GM23338 (cell line): ENCODE measurements around the gene PROCR. TPM values are rescaled to one million over a fixed set of nuclear protein-coding genes. Genes with fewer than 3 reads are reported as not detected.

Experiments
- ATAC-seq: fragments of 200-7000 bp; cut with Tn5 transposase; 3 replicates; pipeline ENCODE4 v1.9.1; 2020
- DNase-seq: peaks from one replicate; pipeline ENCODE4 v3.0.0-alpha.2; 2015; ENCODE audit warnings: low spot score
- H2AFZ ChIP-seq: fragments of 200-600 bp; sonication (generic); 2 replicates; pipeline ENCODE4 v1.8.0; 2016; ENCODE audit warnings: antibody characterized with exemption, mild to moderate bottlenecking, moderate library complexity
- H3F3A ChIP-seq: fragments of 200-600 bp; sonication (generic); replicated peaks from 2 replicates; pipeline ENCODE4 v1.8.0; 2017; ENCODE audit warnings: antibody characterized with exemption, mixed run types, low read depth
- H3K27ac ChIP-seq: fragments of 200-600 bp; sonication (generic); 2 replicates; pipeline ENCODE4 v1.6.1; 2016; ENCODE audit warnings: low read depth
- H3K27me3 ChIP-seq: fragments of 200-600 bp; sonication (generic); 2 replicates; pipeline ENCODE4 v1.8.0; 2016; ENCODE audit warnings: mild to moderate bottlenecking, mixed run types, moderate library complexity; ENCODE audit not compliant: insufficient read depth
- H3K36me3 ChIP-seq: fragments of 200-600 bp; sonication (generic); 2 replicates; pipeline ENCODE4 v1.8.0; 2016; ENCODE audit warnings: mild to moderate bottlenecking; ENCODE audit not compliant: insufficient read depth
- H3K4me1 ChIP-seq: fragments of 200-600 bp; sonication (generic); 2 replicates; pipeline ENCODE4 v1.8.0; 2016; ENCODE audit warnings: mild to moderate bottlenecking, moderate library complexity; ENCODE audit not compliant: insufficient read depth
- H3K4me2 ChIP-seq: fragments of 200-600 bp; sonication (generic); 2 replicates; pipeline ENCODE4 v1.7.1; 2017; ENCODE audit warnings: mixed run types
- H3K4me3 ChIP-seq: fragments of 200-600 bp; sonication (generic); 2 replicates; pipeline ENCODE4 v1.6.1; 2016; ENCODE audit warnings: mixed run types
- H3K79me2 ChIP-seq: fragments of 200-600 bp; sonication (generic); replicated peaks from 2 replicates; pipeline ENCODE4 v1.8.0; 2017; ENCODE audit warnings: mild to moderate bottlenecking; ENCODE audit not compliant: insufficient read depth
- H3K9me2 ChIP-seq: fragments of 200-600 bp; sonication (generic); 2 replicates; pipeline ENCODE4 v1.8.0; 2017; ENCODE audit not compliant: insufficient read depth
- H4K20me1 ChIP-seq: fragments of 200-600 bp; sonication (generic); replicated peaks from 2 replicates; pipeline ENCODE4 v1.8.0; 2017; ENCODE audit warnings: mild to moderate bottlenecking; ENCODE audit not compliant: insufficient read depth
- H3K27ac Mint-ChIP-seq: 2 replicates; pipeline ENCODE4 v1.8.0; 2020; ENCODE audit warnings: inconsistent platforms, mild to moderate bottlenecking, moderate library complexity, mixed read lengths
- H3K27me3 Mint-ChIP-seq: 3 replicates; pipeline ENCODE4 v1.8.0; 2022; ENCODE audit warnings: low read depth, mild to moderate bottlenecking, moderate library complexity, mixed read lengths, inconsistent platforms; ENCODE audit not compliant: insufficient read depth, poor library complexity
- H3K36me3 Mint-ChIP-seq: 3 replicates; pipeline ENCODE4 v1.8.0; 2021; ENCODE audit warnings: low read depth, mild to moderate bottlenecking, inconsistent platforms, moderate library complexity, mixed read lengths
- H3K4me1 Mint-ChIP-seq: 3 replicates; pipeline ENCODE4 v1.8.0; 2020; ENCODE audit warnings: mild to moderate bottlenecking, inconsistent platforms, mixed read lengths
- H3K4me3 Mint-ChIP-seq: 3 replicates; pipeline ENCODE4 v1.8.0; 2021; ENCODE audit warnings: moderate library complexity, mild to moderate bottlenecking, inconsistent platforms, mixed read lengths
- H3K9me3 Mint-ChIP-seq: 3 replicates; pipeline ENCODE4 v1.8.0; 2020; ENCODE audit warnings: moderate library complexity, mild to moderate bottlenecking, inconsistent platforms, mixed read lengths
- CREB1 ChIP-seq: fragments of 250-450 bp; sonication (Bioruptor Pico); IDR thresholded peaks from 2 replicates; pipeline ENCODE4 v1.5.0; 2020; ENCODE audit warnings: low read depth, mild to moderate bottlenecking, moderate library complexity
- EZH2 ChIP-seq: fragments of 200-600 bp; sonication (generic); IDR thresholded peaks from one replicate; pipeline ENCODE4 v1.8.0; 2017; ENCODE audit warnings: antibody characterized with exemption, mild to moderate bottlenecking, low read depth; ENCODE audit not compliant: unreplicated experiment
- JUNB ChIP-seq: IDR thresholded peaks from one replicate; pipeline ENCODE4 v1.6.1; 2016; ENCODE audit warnings: antibody characterized with exemption; ENCODE audit not compliant: unreplicated experiment
- NANOG ChIP-seq: IDR thresholded peaks from 2 replicates; pipeline ENCODE4 v1.6.1; 2016; ENCODE audit warnings: antibody characterized with exemption, borderline replicate concordance
- POLR2AphosphoS5 ChIP-seq: IDR thresholded peaks from 2 replicates; pipeline ENCODE4 v1.6.1; 2016; ENCODE audit warnings: antibody characterized with exemption, low read depth
- STAT1 ChIP-seq: IDR thresholded peaks from one replicate; pipeline ENCODE4 v1.6.1; 2016; ENCODE audit warnings: antibody characterized with exemption; ENCODE audit not compliant: unreplicated experiment
- ZNF331 ChIP-seq: fragments of 250-450 bp; sonication (Bioruptor Pico); IDR thresholded peaks from 2 replicates; pipeline ENCODE4 v1.5.0; 2020; ENCODE audit warnings: low read depth, mild to moderate bottlenecking, moderate library complexity
- polyA plus RNA-seq: library from polyadenylated mRNA; unstranded; fragments of >200 nt; fragmentation: Nextera tagmentation; extraction: Ambion mirVana; gene quantifications from 2 replicates; pipeline ENCODE4 v1.2.1, GENCODE V29; 2016
- total RNA-seq: library from RNA; depleted of rRNA; stranded (reverse); fragments of >200 nt; shearing (Covaris generic); gene quantifications from 2 replicates; pipeline ENCODE4 v1.2.3, GENCODE V29; 2014
- TF ChIP-seq, protein P1 (sequence below): IDR thresholded peaks from one replicate; pipeline ENCODE4 v1.6.1; 2018; ENCODE audit warnings: antibody characterized with exemption; ENCODE audit not compliant: unreplicated experiment
- TF ChIP-seq, protein P2 (sequence below): IDR thresholded peaks from 2 replicates; pipeline ENCODE4 v1.6.1; 2016; ENCODE audit warnings: antibody characterized with exemption

PROCR gene
- total and polyA plus RNA-seq, 2 experiments from 2014 or later: 32.9 to 36.1 TPM

DNA sequence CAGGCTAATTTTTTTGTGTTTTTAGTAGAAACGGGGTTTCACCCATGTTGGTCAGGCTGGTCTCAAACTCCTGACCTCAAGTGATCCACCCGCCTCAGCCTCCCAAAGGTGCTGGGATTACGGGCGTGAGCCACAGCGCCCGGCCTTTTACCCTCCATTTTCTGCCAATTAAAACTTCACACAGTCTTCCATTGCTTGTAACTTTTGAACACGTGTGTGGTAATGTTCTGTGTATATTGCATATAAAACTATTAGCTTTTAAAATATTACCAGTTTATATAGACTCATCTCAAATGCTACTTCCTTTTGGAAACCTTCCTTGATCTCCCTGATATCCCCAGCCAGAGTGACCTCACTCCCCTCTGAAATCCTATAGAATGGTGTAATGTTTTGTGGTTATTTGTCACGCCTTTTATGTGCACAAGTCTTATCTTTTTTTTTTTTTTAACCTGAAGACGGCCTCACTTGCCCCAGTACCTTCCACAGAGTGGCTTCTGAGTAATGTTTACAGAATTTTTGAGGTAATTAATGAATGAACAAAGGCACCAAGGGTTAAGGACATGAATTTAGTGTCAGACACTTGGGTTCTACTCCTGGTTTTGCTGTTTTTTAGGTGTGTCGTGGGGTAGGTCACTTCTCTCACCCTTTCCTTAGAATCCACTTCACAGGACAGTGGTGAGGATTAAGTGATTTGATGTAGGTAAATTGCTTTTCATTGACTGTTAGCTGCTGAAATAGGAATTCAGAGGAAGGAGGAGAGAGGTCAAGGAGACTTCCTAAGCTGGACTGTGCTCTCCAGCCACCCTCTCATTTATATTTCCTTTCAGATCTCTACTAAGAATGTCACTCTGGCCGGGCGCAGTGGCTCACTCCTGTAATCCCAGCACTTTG, 43.4 kb downstream of the PROCR start (continued):
- no peak for TF ChIP-seq EZH2
- no peak for TF ChIP-seq JUNB

DNA sequence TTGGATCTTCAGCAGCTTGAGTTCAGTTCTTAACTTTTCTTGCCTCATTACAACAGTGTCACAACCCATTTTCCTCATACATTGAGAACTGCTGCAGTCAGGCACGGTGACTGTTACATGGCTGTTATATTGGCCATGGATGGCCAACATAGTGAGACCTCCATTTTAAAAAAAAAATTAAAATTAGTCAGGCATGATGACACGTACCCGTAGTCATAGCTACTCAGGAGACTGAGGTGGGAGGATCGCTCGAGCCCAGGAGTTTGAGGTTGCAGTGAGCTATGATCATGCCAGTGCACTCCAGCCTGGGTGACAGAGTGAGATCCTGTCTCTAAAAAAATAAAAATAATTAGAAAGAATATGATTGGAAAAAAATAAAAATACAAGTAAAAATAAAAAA, 44.7 kb downstream of the PROCR start:
- no peaks in the 10 kb centered on the region for H3K36me3 Mint-ChIP-seq
- TF ChIP-seq POLR2AphosphoS5 (no peak), ZNF331 (CRISPR knock-in tag) (no peak), CREB1 (CRISPR knock-in tag) (no peak)
- TF ChIP-seq, protein P1, sequence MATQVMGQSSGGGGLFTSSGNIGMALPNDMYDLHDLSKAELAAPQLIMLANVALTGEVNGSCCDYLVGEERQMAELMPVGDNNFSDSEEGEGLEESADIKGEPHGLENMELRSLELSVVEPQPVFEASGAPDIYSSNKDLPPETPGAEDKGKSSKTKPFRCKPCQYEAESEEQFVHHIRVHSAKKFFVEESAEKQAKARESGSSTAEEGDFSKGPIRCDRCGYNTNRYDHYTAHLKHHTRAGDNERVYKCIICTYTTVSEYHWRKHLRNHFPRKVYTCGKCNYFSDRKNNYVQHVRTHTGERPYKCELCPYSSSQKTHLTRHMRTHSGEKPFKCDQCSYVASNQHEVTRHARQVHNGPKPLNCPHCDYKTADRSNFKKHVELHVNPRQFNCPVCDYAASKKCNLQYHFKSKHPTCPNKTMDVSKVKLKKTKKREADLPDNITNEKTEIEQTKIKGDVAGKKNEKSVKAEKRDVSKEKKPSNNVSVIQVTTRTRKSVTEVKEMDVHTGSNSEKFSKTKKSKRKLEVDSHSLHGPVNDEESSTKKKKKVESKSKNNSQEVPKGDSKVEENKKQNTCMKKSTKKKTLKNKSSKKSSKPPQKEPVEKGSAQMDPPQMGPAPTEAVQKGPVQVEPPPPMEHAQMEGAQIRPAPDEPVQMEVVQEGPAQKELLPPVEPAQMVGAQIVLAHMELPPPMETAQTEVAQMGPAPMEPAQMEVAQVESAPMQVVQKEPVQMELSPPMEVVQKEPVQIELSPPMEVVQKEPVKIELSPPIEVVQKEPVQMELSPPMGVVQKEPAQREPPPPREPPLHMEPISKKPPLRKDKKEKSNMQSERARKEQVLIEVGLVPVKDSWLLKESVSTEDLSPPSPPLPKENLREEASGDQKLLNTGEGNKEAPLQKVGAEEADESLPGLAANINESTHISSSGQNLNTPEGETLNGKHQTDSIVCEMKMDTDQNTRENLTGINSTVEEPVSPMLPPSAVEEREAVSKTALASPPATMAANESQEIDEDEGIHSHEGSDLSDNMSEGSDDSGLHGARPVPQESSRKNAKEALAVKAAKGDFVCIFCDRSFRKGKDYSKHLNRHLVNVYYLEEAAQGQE: no peak
- H3K4me3 ChIP-seq: no peak overlapping the region
- H3K27me3 Mint-ChIP-seq: peaks cover 10% of the 10 kb centered on the region
- ATAC-seq: no peak
- H3K27ac Mint-ChIP-seq: no peak overlapping the region
- no peaks in the 10 kb centered on the region for H3F3A ChIP-seq
- H3K4me3 Mint-ChIP-seq: no peak overlapping the region
- H4K20me1 ChIP-seq: no peaks in the 10 kb centered on the region
- no peak overlapping the region for H3K4me2 ChIP-seq
- no peak overlapping the region for H3K27ac ChIP-seq
- H2AFZ ChIP-seq: 0 out of 2 replicates have a peak overlapping the region, but pooled peaks have one; percentile 78
- peaks cover 8% of the 10 kb centered on the region for H3K4me1 ChIP-seq
- H3K27me3 ChIP-seq: no peaks in the 10 kb centered on the region
- H3K36me3 ChIP-seq: no peaks in the 10 kb centered on the region
- no peaks in the 10 kb centered on the region for H3K79me2 ChIP-seq
- H3K9me3 Mint-ChIP-seq: no peaks in the 10 kb centered on the region; the same call in 2 of the 3 replicates
- no peaks in the 10 kb centered on the region for H3K9me2 ChIP-seq
- no peak for DNase-seq
- peaks cover 4% of the 10 kb centered on the region for H3K4me1 Mint-ChIP-seq

DNA sequence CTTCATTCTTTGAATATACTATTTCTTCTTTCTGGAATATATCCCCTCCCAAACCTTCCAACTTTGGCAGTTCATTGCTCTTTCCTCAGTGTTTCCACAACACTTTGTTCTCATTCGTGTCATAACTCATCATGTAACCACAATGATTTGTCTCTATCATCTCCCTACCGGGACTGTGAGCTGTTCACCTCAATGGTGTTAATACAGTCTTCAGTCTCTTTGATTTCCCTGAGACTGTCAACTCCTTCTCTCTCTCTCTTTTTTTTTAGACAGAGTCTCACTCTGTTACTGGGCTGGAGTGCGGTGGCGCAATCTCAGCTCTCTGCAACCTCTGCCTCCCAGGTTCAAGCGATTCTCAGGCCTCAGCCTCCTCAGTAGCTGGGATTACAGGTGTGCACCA, 52.1 kb downstream of the PROCR start:
- Histone ChIP-seq H3K9me2 (no peaks in the 10 kb centered on the region), H3K36me3 (no peaks in the 10 kb centered on the region), H3K4me3 (no peak overlapping the region), H3K4me1 (peaks cover 37% of the 10 kb centered on the region), H3K27ac (no peak overlapping the region), H3K4me2 (no peak overlapping the region), H4K20me1 (peaks cover 4% of the 10 kb centered on the region; the same call in 1 of the 2 replicates), H3K27me3 (peaks cover 10% of the 10 kb centered on the region; the same call in 1 of the 2 replicates), H3F3A (0 out of 2 replicates have a peak, but pooled peaks cover 9% of the 10 kb centered on the region), H2AFZ (no peak overlapping the region), H3K79me2 (no peaks in the 10 kb centered on the region; the same call in 1 of the 2 replicates)
- Mint-ChIP-seq H3K9me3 (no peaks in the 10 kb centered on the region; the same call in 1 of the 3 replicates), H3K36me3 (no peaks in the 10 kb centered on the region), H3K27ac (no peak overlapping the region), H3K4me3 (no peak overlapping the region), H3K27me3 (peaks cover 23% of the 10 kb centered on the region), H3K4me1 (peaks cover 17% of the 10 kb centered on the region)
- ATAC-seq (no peak), DNase-seq (no peak)
- TF ChIP-seq EZH2 (no peak), NANOG (no peak), JUNB (no peak), CREB1 (CRISPR knock-in tag) (no peak), POLR2AphosphoS5 (no peak), STAT1 (no peak), ZNF331 (CRISPR knock-in tag) (no peak)
- TF ChIP-seq, protein P2, sequence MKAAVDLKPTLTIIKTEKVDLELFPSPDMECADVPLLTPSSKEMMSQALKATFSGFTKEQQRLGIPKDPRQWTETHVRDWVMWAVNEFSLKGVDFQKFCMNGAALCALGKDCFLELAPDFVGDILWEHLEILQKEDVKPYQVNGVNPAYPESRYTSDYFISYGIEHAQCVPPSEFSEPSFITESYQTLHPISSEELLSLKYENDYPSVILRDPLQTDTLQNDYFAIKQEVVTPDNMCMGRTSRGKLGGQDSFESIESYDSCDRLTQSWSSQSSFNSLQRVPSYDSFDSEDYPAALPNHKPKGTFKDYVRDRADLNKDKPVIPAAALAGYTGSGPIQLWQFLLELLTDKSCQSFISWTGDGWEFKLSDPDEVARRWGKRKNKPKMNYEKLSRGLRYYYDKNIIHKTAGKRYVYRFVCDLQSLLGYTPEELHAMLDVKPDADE: no peak
- TF ChIP-seq, protein P1: no peak
